ENCODE measurements around the gene EFNA1. TPM values are rescaled to one million over a fixed set of nuclear protein-coding genes. Genes with fewer than 3 reads are reported as not detected.

Gene EFNA1
- total RNA-seq, 1 experiment from 2014 or later, result 19.7 TPM

- peaks cover 6% of the 10 kb centered on the region; the same call in 1 of the 2 replicates for H3K27me3 ChIP-seq (ENCODE audit: insufficient read depth, low read length)
- ChIA-PET RAD21 (ENCODE audit: low non-redundant PET in 1 of 2, low total read pairs in 2 of 2, uncharacterized antibody in 2 of 2, unreplicated experiment in 2 of 2) (no interaction called here), POLR2A (no interaction called here), CTCF (interaction anchor here (0.9 to 1.4 kb wide), 3 partner anchors 25 to 57 kb away, joined by 3 to 7 read pairs (median 4); partner anchors contain the start of gene KRTCAP2)
- no peaks in the 10 kb centered on the region for H3K9me3 ChIP-seq (ENCODE audit: control insufficient read depth in 1 of 2, insufficient read depth in 1 of 2, low read depth in 1 of 2, low read length in 2 of 2)
- intact Hi-C loops (cut with micrococcal nuclease), result no loop called here
- H3K36me3 ChIP-seq (ENCODE audit: control insufficient read depth in 1 of 2, insufficient read depth in 2 of 2, low read length in 2 of 2), result no peaks in the 10 kb centered on the region
- no peaks in the 10 kb centered on the region for H3K79me2 ChIP-seq (ENCODE audit: insufficient read depth, low read length)
- peaks cover 0 to 3% of the 10 kb centered on the region in 2 experiments; a peak in 1 of 4 replicates for H3K4me1 ChIP-seq (ENCODE audit: control insufficient read depth in 1 of 2, insufficient read depth in 2 of 2, low read length in 2 of 2)
- H2AFZ ChIP-seq (ENCODE audit: low read depth, low read length, poor library complexity, severe bottlenecking), result no peak overlapping the region
- H3K27ac ChIP-seq (ENCODE audit: low read depth, low read length), result no peak overlapping the region
- no TSS peak for BruUV-seq (replicated peaks)
- ATAC-seq (no peak), DNase-seq (ENCODE audit: low read depth, low spot score) (no peak)
- no peak overlapping the region for H3K4me3 ChIP-seq (replicated peaks in 1 of 2; ENCODE audit: low read depth in 1 of 2, low read length in 2 of 2)
- TF ChIP-seq MAX (IDR thresholded peaks at IDR 0.05) (no peak), RAD21 (IDR thresholded peaks at IDR 0.05; ENCODE audit: low read depth) (no peak), REST (IDR thresholded peaks at IDR 0.05; ENCODE audit: low read depth) (no peak), EZH2phosphoT487 (IDR thresholded peaks at IDR 0.05; ENCODE audit: borderline replicate concordance) (no peak), CBX3 (IDR thresholded peaks at IDR 0.05; ENCODE audit: low read depth) (no peak), SP1 (IDR thresholded peaks at IDR 0.05; ENCODE audit: low read depth) (no peak), FOSL1 (IDR thresholded peaks at IDR 0.05; ENCODE audit: low read depth) (no peak), ZFX (IDR thresholded peaks at IDR 0.05) (no peak), YY1 (IDR thresholded peaks at IDR 0.05; ENCODE audit: extremely low read depth, insufficient replicate concordance, low read depth, low read length) (no peak), CEBPB (IDR thresholded peaks at IDR 0.05; ENCODE audit: low read depth) (no peak), SIN3A (IDR thresholded peaks at IDR 0.05; ENCODE audit: low read depth) (no peak), POLR2AphosphoS5 (IDR thresholded peaks at IDR 0.05; ENCODE audit: low read depth, low read length) (no peak), EZH2 (IDR thresholded peaks at IDR 0.05) (no peak), SRF (IDR thresholded peaks at IDR 0.05; ENCODE audit: low read depth) (no peak)
- H3K9me2 ChIP-seq (ENCODE audit: insufficient read depth), result no peaks in the 10 kb centered on the region
- H4K20me1 ChIP-seq (ENCODE audit: insufficient read depth), result no peaks in the 10 kb centered on the region
- H3K4me2 ChIP-seq (ENCODE audit: low read length), result no peak overlapping the region
- H3K9ac ChIP-seq (ENCODE audit: low read length), result no peak overlapping the region
These were observed 11.4 kb upstream of the EFNA1 start for GRCh38 chr1:155116113-155116764.

Measured in HCT116 (cell line).